H9 (cell line): Measurements from ENCODE around the gene ROR1. TPM values are rescaled to one million over a fixed set of nuclear protein-coding genes. Genes with fewer than 3 reads are reported as not detected.

ENCODE experiments used
- DNase-seq: peaks from one replicate; pipeline ENCODE4 v3.0.0-alpha.2; 2017
- H2AFZ ChIP-seq: one replicate; pipeline ENCODE4 v1.6.1; 2013; ENCODE audit warnings: mild to moderate bottlenecking, low read length, control low read depth, moderate library complexity
- H2AK5ac ChIP-seq: 2 replicates; pipeline ENCODE4 v1.6.1; 2013; ENCODE audit warnings: low read length, control low read depth, mixed read lengths; ENCODE audit not compliant: insufficient read length
- H2BK120ac ChIP-seq: one replicate; pipeline ENCODE4 v1.6.1; 2013; ENCODE audit warnings: low read depth, mild to moderate bottlenecking, low read length, control low read depth, inconsistent platforms; ENCODE audit not compliant: poor library complexity, severe bottlenecking
- H2BK12ac ChIP-seq: 2 replicates; pipeline ENCODE4 v1.6.1; 2013; ENCODE audit warnings: low read length, control low read depth, mixed read lengths, low read depth; ENCODE audit not compliant: insufficient read length
- H2BK15ac ChIP-seq: 2 replicates; pipeline ENCODE4 v1.6.1; 2013; ENCODE audit warnings: low read depth, low read length, control low read depth
- H2BK20ac ChIP-seq: one replicate; pipeline ENCODE4 v1.6.1; 2013; ENCODE audit warnings: low read depth, mild to moderate bottlenecking, low read length, control low read depth, inconsistent platforms; ENCODE audit not compliant: poor library complexity, severe bottlenecking
- H2BK5ac ChIP-seq: 2 replicates; pipeline ENCODE4 v1.6.1; 2013; ENCODE audit warnings: low read length, control low read depth, mixed read lengths; ENCODE audit not compliant: insufficient read length
- H3K14ac ChIP-seq: 2 replicates; pipeline ENCODE4 v1.6.1; 2013; ENCODE audit warnings: low read length, control low read depth; ENCODE audit not compliant: insufficient read depth
- H3K18ac ChIP-seq: 2 replicates; pipeline ENCODE4 v1.6.1; 2013; ENCODE audit warnings: low read depth, mild to moderate bottlenecking, mixed read lengths, low read length, control low read depth; ENCODE audit not compliant: insufficient read length
- H3K23ac ChIP-seq: 2 replicates; pipeline ENCODE4 v1.6.1; 2013; ENCODE audit warnings: low read length, control low read depth, mixed read lengths, low read depth; ENCODE audit not compliant: insufficient read length
- H3K23me2 ChIP-seq: 2 replicates; pipeline ENCODE4 v1.6.1; 2013; ENCODE audit warnings: low read depth, mild to moderate bottlenecking, mixed read lengths, low read length, control low read depth; ENCODE audit not compliant: insufficient read length, poor library complexity, severe bottlenecking
- H3K27ac ChIP-seq: 2 replicates; pipeline ENCODE4 v1.5.1; 2013; ENCODE audit warnings: low read length, control low read depth, mixed read lengths, low read depth; ENCODE audit not compliant: insufficient read length
- H3K27me3 ChIP-seq: 2 replicates; pipeline ENCODE4 v1.6.1; 2013; ENCODE audit warnings: low read length, control low read depth, inconsistent platforms; ENCODE audit not compliant: insufficient read depth
- H3K4ac ChIP-seq: 2 replicates; pipeline ENCODE4 v1.6.1; 2013; ENCODE audit warnings: low read depth, mild to moderate bottlenecking, control low read depth, inconsistent platforms, low read length, moderate library complexity
- H3K4me1 ChIP-seq: 2 replicates; pipeline ENCODE4 v1.6.1; 2013; ENCODE audit warnings: low read length, control low read depth, inconsistent platforms; ENCODE audit not compliant: insufficient read depth
- H3K4me2 ChIP-seq: 2 replicates; pipeline ENCODE4 v1.6.1; 2013; ENCODE audit warnings: low read length, control low read depth, mixed read lengths; ENCODE audit not compliant: insufficient read length, insufficient read depth
- H3K56ac ChIP-seq: 2 replicates; pipeline ENCODE4 v1.6.1; 2013; ENCODE audit warnings: low read depth, mild to moderate bottlenecking, mixed read lengths, low read length, control low read depth; ENCODE audit not compliant: insufficient read length
- H3K79me1 ChIP-seq: 2 replicates; pipeline ENCODE4 v1.6.1; 2013; ENCODE audit warnings: low read depth, mild to moderate bottlenecking, moderate library complexity, low read length, control low read depth, inconsistent platforms; ENCODE audit not compliant: insufficient read depth, poor library complexity, severe bottlenecking
- H3K79me2 ChIP-seq: 2 replicates; pipeline ENCODE4 v1.6.1; 2013; ENCODE audit warnings: low read length, control low read depth, inconsistent platforms; ENCODE audit not compliant: insufficient read depth
- H3K9ac ChIP-seq: 2 replicates; pipeline ENCODE4 v1.6.1; 2013; ENCODE audit warnings: low read length, control low read depth, mixed read lengths; ENCODE audit not compliant: insufficient read length; ENCODE audit errors: extremely low read depth
- H3K9me3 ChIP-seq: one replicate; pipeline ENCODE4 v1.6.1; 2013; ENCODE audit warnings: low read depth, low read length, inconsistent platforms; ENCODE audit not compliant: control insufficient read depth
- H3T11ph ChIP-seq: one replicate; pipeline ENCODE4 v1.6.1; 2013; ENCODE audit warnings: mild to moderate bottlenecking, low read length, control low read depth, inconsistent platforms
- H4K20me1 ChIP-seq: one replicate; pipeline ENCODE4 v1.6.1; 2013; ENCODE audit not compliant: control insufficient read depth, insufficient read length, insufficient read depth
- H4K5ac ChIP-seq: 2 replicates; pipeline ENCODE4 v1.6.1; 2013; ENCODE audit warnings: low read depth, mild to moderate bottlenecking, mixed read lengths, low read length, control low read depth; ENCODE audit not compliant: insufficient read length
- H4K8ac ChIP-seq: replicated peaks from 2 replicates; pipeline ENCODE4 v1.6.1; 2013; ENCODE audit warnings: low read length, control low read depth, mixed read lengths, low read depth; ENCODE audit not compliant: insufficient read length
- H4K91ac ChIP-seq: 2 replicates; pipeline ENCODE4 v1.6.1; 2013; ENCODE audit warnings: low read depth, mild to moderate bottlenecking, moderate library complexity, mixed read lengths, low read length, control low read depth; ENCODE audit not compliant: insufficient read length
- H3K27ac Mint-ChIP-seq, 3 experiments: 2 replicates in 2 of 3; 3 replicates in 1 of 3; pipeline ENCODE4 v1.8.0; 2020 to 2021; ENCODE audit warnings: mixed read lengths in 3 of 3, mild to moderate bottlenecking in 1 of 3, moderate library complexity in 1 of 3
- H3K27me3 Mint-ChIP-seq: 2 replicates; pipeline ENCODE4 v1.8.0; 2021; ENCODE audit warnings: low read depth, mild to moderate bottlenecking, moderate library complexity, mixed read lengths
- H3K36me3 Mint-ChIP-seq, 3 experiments: 2 replicates in 2 of 3; 3 replicates in 1 of 3; pipeline ENCODE4 v1.8.0; 2020 to 2021; ENCODE audit warnings: low read depth in 3 of 3, mixed read lengths in 3 of 3; ENCODE audit not compliant: insufficient read depth in 1 of 3
- H3K4me1 Mint-ChIP-seq, 2 experiments: 2 replicates each; pipeline ENCODE4 v1.8.0; 2020; ENCODE audit warnings: mixed read lengths in 2 of 2
- H3K4me3 Mint-ChIP-seq, 2 experiments: 2 replicates in 1 of 2; 3 replicates in 1 of 2; pipeline ENCODE4 v1.8.0; 2020 to 2021; ENCODE audit warnings: mild to moderate bottlenecking in 2 of 2, mixed read lengths in 2 of 2, moderate library complexity in 1 of 2
- H3K9me3 Mint-ChIP-seq, 2 experiments: 2 replicates in 1 of 2; 3 replicates in 1 of 2; pipeline ENCODE4 v1.8.0; 2020; ENCODE audit warnings: mild to moderate bottlenecking in 2 of 2, mixed read lengths in 2 of 2, moderate library complexity in 1 of 2
- whole genome bisulfite sequencing: extraction: QIAGEN DNeasy Blood & Tissue Kit; methylation state at CpG from one replicate; pipeline ENCODE4 v1.1.7; 2013; ENCODE audit warnings: missing lambda C conversion rate, low lambda C conversion rate, mixed read lengths; ENCODE audit not compliant: insufficient read length; ENCODE audit errors: extremely low coverage; 5-methylcytosine and 5-hydroxymethylcytosine counted together
- total RNA-seq: library from RNA; stranded (reverse); gene quantifications from 2 replicates; pipeline ENCODE4 v1.2.1, GENCODE V29; 2021
- TF ChIP-seq, protein P1 (sequence below): fragments of 200-600 bp; sonication (generic); conservative IDR thresholded peaks from 3 replicates; pipeline ENCODE4 v1.8.0; 2021; ENCODE audit warnings: antibody characterized with exemption, mild to moderate bottlenecking

ROR1 gene
- total RNA-seq, 1 experiment from 2014 or later, result 75.9 TPM

- H2BK12ac ChIP-seq, result no peak overlapping the region
- WGBS, result no CpG with 5 or more reads among the region's 1 CpG
- no peak overlapping the region for H3K18ac ChIP-seq
- no peak overlapping the region for H2BK120ac ChIP-seq
- DNase-seq, result no peak
- no peak overlapping the region for H2BK15ac ChIP-seq
- H4K91ac ChIP-seq, result no peak overlapping the region
- peaks cover 3 to 13% (median 6%) of the 10 kb centered on the region in 3 experiments; a peak in 5 of 7 replicates for H3K36me3 Mint-ChIP-seq
- H4K20me1 ChIP-seq, result no peaks in the 10 kb centered on the region
- no peak overlapping the region for H3K27ac ChIP-seq
- peaks cover 49 to 74% of the 10 kb centered on the region in 2 experiments for H3K4me1 Mint-ChIP-seq
- no peak overlapping the region for H3K14ac ChIP-seq
- TF ChIP-seq, protein P1, sequence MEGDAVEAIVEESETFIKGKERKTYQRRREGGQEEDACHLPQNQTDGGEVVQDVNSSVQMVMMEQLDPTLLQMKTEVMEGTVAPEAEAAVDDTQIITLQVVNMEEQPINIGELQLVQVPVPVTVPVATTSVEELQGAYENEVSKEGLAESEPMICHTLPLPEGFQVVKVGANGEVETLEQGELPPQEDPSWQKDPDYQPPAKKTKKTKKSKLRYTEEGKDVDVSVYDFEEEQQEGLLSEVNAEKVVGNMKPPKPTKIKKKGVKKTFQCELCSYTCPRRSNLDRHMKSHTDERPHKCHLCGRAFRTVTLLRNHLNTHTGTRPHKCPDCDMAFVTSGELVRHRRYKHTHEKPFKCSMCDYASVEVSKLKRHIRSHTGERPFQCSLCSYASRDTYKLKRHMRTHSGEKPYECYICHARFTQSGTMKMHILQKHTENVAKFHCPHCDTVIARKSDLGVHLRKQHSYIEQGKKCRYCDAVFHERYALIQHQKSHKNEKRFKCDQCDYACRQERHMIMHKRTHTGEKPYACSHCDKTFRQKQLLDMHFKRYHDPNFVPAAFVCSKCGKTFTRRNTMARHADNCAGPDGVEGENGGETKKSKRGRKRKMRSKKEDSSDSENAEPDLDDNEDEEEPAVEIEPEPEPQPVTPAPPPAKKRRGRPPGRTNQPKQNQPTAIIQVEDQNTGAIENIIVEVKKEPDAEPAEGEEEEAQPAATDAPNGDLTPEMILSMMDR, result no peak
- H3K9ac ChIP-seq, result no peak overlapping the region
- peaks cover 13% of the 10 kb centered on the region for H3K79me1 ChIP-seq
- no peak overlapping the region for H3K23ac ChIP-seq
- H3K27me3 ChIP-seq, result no peaks in the 10 kb centered on the region
- no peak overlapping the region for H3K4ac ChIP-seq
- no peak overlapping the region for H2BK20ac ChIP-seq
- H2AFZ ChIP-seq, result no peak overlapping the region
- H2BK5ac ChIP-seq, result no peak overlapping the region
- no peaks in the 10 kb centered on the region for H3K23me2 ChIP-seq
- H3K79me2 ChIP-seq, result peaks cover 15% of the 10 kb centered on the region; the same call in 1 of the 2 replicates
- no peak overlapping the region for H3K4me3 Mint-ChIP-seq
- H4K5ac ChIP-seq, result no peak overlapping the region
- H3K4me1 ChIP-seq, result peaks cover 8% of the 10 kb centered on the region
- no peaks in the 10 kb centered on the region for H3K9me3 Mint-ChIP-seq
- no peak overlapping the region for H3K56ac ChIP-seq
- H3T11ph ChIP-seq, result no peak overlapping the region
- no peaks in the 10 kb centered on the region for H3K9me3 ChIP-seq
- H3K27me3 Mint-ChIP-seq, result no peaks in the 10 kb centered on the region; the same call in 1 of the 2 replicates
- H2AK5ac ChIP-seq, result no peak overlapping the region
- H4K8ac ChIP-seq, result no peak overlapping the region
- H3K27ac Mint-ChIP-seq, result 0 out of 7 replicates have a peak overlapping the region, but pooled peaks of 1 of the 3 experiments have one; percentile 38
- no peak overlapping the region for H3K4me2 ChIP-seq
Observed at GRCh38 chr1:63855942-63856341, 82.1 kb downstream of the ROR1 start.
